ENCODE results near the gene HDHD2.

DNA sequence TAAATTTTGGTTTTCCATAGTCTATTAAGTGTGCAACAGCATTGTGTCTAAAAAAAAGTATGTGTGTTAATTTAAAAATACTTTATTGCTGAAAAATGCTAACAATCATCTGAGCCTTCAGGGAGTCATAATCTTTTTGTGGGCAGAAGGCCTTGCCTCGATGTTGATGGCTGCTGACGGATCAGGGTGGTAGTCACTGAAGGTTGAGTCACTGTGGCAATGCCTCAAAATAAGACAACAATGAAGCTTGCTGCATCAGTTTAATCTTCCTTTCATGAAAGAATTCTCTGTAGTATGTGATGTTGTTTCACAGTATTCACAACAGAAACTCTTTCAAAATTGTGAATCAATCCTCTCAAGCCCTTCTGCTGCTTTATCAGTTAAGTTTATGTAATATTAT lies 31.3 kb downstream of the HDHD2 start:
- TF ChIP-seq, protein P1, sequence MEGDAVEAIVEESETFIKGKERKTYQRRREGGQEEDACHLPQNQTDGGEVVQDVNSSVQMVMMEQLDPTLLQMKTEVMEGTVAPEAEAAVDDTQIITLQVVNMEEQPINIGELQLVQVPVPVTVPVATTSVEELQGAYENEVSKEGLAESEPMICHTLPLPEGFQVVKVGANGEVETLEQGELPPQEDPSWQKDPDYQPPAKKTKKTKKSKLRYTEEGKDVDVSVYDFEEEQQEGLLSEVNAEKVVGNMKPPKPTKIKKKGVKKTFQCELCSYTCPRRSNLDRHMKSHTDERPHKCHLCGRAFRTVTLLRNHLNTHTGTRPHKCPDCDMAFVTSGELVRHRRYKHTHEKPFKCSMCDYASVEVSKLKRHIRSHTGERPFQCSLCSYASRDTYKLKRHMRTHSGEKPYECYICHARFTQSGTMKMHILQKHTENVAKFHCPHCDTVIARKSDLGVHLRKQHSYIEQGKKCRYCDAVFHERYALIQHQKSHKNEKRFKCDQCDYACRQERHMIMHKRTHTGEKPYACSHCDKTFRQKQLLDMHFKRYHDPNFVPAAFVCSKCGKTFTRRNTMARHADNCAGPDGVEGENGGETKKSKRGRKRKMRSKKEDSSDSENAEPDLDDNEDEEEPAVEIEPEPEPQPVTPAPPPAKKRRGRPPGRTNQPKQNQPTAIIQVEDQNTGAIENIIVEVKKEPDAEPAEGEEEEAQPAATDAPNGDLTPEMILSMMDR (IDR thresholded peaks at IDR 0.05) = no peak
- TF ChIP-seq POLR2AphosphoS5 (IDR thresholded peaks at IDR 0.05) (no peak), POLR2A (IDR thresholded peaks at IDR 0.05) (no peak), EP300 (IDR thresholded peaks at IDR 0.05) (no peak)

Data from suprapubic skin (tissue), 4 donors.